ENCODE measurements around the gene KRT8. TPM values are rescaled to one million over a fixed set of nuclear protein-coding genes. Genes with fewer than 3 reads are reported as not detected.

The KRT8 gene
- total and polyA plus RNA-seq, 2 of the 13 experiments (the other 11 are each of a cell fraction or from before 2014, with no cell fraction given) = 498 to 718 TPM

DNA sequence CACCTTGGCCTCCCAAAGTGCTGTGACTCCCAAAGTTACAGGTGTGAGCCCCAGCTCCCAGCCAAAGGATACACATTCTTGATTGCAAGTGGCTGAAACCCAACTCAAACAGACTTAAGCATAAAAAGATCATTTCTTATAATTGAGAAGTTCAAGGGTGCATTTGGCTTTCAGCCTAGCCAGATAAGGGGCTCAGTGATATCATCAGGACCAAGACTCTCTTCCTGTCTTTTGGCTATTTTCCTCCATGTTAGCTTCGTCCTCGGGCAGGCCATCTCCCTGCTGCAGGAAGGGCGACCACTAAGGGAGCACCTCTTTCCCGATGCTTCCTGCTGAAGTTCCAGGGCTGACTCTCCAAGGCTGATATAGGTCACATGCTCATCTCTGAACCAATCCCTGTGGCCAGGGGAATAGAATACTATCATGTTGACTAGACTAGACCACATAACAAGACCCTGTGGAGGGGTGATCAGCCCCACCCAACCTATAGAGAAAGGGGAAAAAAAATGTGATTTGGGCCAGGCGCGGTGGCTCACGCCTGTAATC lies 9.8 kb upstream of the KRT8 start:
- Histone ChIP-seq H3K4me2 (ENCODE audit: low read depth, low read length) (no peak overlapping the region), H3K4me3 (replicated peaks in 1 of 3; ENCODE audit: insufficient read depth in 1 of 3, low read depth in 2 of 3, low read length in 3 of 3) (no peak overlapping the region), H3K36me3 (replicated peaks in 1 of 2; ENCODE audit: control insufficient read depth in 1 of 2, insufficient read depth in 2 of 2, low read length in 2 of 2) (no peaks in the 10 kb centered on the region), H2AFZ (ENCODE audit: low read length) (no peak overlapping the region), H3K4me1 (ENCODE audit: insufficient read depth, low read length) (peaks cover 72% of the 10 kb centered on the region), H3K27me3 (ENCODE audit: control insufficient read depth in 1 of 2, insufficient read depth in 2 of 2, low read length in 2 of 2) (no peaks in the 10 kb centered on the region), H3K9me3 (ENCODE audit: low read length) (no peaks in the 10 kb centered on the region), H3K27ac (ENCODE audit: extremely low read length, insufficient read depth, low read length) (no peak overlapping the region), H4K20me1 (ENCODE audit: insufficient read depth, low read length) (no peaks in the 10 kb centered on the region), H3K9ac (ENCODE audit: insufficient read depth, low read depth, low read length) (no peak overlapping the region), H3K79me2 (ENCODE audit: insufficient read depth, low read length) (no peaks in the 10 kb centered on the region)
- no peak for FAIRE-seq
- DNase-seq (ENCODE audit: low spot score) = no peak
- TF ChIP-seq HMG20A (CRISPR knock-in tag; IDR thresholded peaks at IDR 0.05; ENCODE audit: borderline replicate concordance) = no peak
- no peak for TF ChIP-seq KLF16 (CRISPR knock-in tag; IDR thresholded peaks at IDR 0.05)
- TF ChIP-seq ZNF263 (CRISPR knock-in tag; IDR thresholded peaks at IDR 0.05) = peak; percentile 79
- TF ChIP-seq ZKSCAN1 (IDR thresholded peaks at IDR 0.05; ENCODE audit: low read length) = no peak
- no peak for TF ChIP-seq TARDBP (CRISPR knock-in tag; IDR thresholded peaks at IDR 0.05)
- BruUV-seq (replicated peaks) = no TSS peak
- 72% methylated on average over 7 of the region's 7 CpGs for WGBS (ENCODE audit: low lambda C conversion rate)
- in situ Hi-C loops (cut with HindIII; ENCODE audit: extremely low pct_ligation_motif_present, low pct_unique_long_range_greater_than_20kb) = no loop called here
- CTCF ChIA-PET (ENCODE audit: low intra/inter-chr PET ratio, low total read pairs) = no interaction called here
- ATAC-seq = no peak
- intact Hi-C loops (cut with micrococcal nuclease; ENCODE audit: unreplicated experiment) = no loop called here
- POLR2A ChIA-PET = interaction anchor here (3.9 to 4.4 kb wide), 2 partner anchors 9 to 11 kb away, joined by 25 to 28 read pairs; partner anchors contain the start of gene KRT8

DNA sequence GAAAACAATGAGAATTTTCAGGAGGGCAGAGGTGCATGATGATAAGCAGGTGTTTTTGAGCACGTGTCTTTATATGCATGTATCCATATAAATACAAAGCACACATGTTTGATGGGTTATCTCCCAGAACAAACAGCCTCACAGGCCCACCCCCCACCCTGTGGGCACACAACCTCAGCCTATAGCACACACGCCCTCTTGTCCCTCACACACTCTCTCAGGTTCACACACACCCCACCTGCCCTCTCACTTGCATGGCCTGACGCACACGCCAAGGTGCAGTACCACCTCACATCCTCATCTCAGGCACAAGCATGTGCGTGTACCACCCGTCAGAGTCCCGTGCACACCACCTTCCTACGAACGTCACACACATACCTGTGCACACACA lies 8.6 kb upstream of the KRT8 start:
- in situ Hi-C loops (cut with HindIII; ENCODE audit: extremely low pct_ligation_motif_present, low pct_unique_long_range_greater_than_20kb) (no loop called here), intact Hi-C loops (cut with micrococcal nuclease; ENCODE audit: unreplicated experiment) (no loop called here)
- H3K4me1 ChIP-seq (ENCODE audit: insufficient read depth, low read length) = peaks cover 83% of the 10 kb centered on the region
- H3K9ac ChIP-seq (ENCODE audit: insufficient read depth, low read depth, low read length) = no peak overlapping the region
- H3K79me2 ChIP-seq (ENCODE audit: insufficient read depth, low read length) = no peaks in the 10 kb centered on the region
- no TSS peak for BruUV-seq (replicated peaks)
- 27% methylated on average over 9 of the region's 9 CpGs for WGBS (ENCODE audit: low lambda C conversion rate)
- ChIA-PET CTCF (ENCODE audit: low intra/inter-chr PET ratio, low total read pairs) (no interaction called here), POLR2A (interaction anchor here (3.9 to 4.4 kb wide), 2 partner anchors 8 to 12 kb away, joined by 25 to 28 read pairs; partner anchors contain the start of gene KRT8)
- FAIRE-seq (no peak), ATAC-seq (peak; percentile 55), DNase-seq (ENCODE audit: low spot score) (no peak)
- H2AFZ ChIP-seq (ENCODE audit: low read length) = no peak overlapping the region
- H3K4me3 ChIP-seq (replicated peaks in 1 of 3; ENCODE audit: insufficient read depth in 1 of 3, low read depth in 2 of 3, low read length in 3 of 3) = no peak overlapping the region; a peak in 1 of 6 replicates
- H3K36me3 ChIP-seq (replicated peaks in 1 of 2; ENCODE audit: control insufficient read depth in 1 of 2, insufficient read depth in 2 of 2, low read length in 2 of 2) = no peaks in the 10 kb centered on the region
- H3K9me3 ChIP-seq (ENCODE audit: low read length) = no peaks in the 10 kb centered on the region
- H4K20me1 ChIP-seq (ENCODE audit: insufficient read depth, low read length) = no peaks in the 10 kb centered on the region
- peak overlapping the region; percentile 32; the same call in 1 of the 2 replicates for H3K4me2 ChIP-seq (ENCODE audit: low read depth, low read length)
- no peak overlapping the region for H3K27ac ChIP-seq (ENCODE audit: extremely low read length, insufficient read depth, low read length)
- H3K27me3 ChIP-seq (ENCODE audit: control insufficient read depth in 1 of 2, insufficient read depth in 2 of 2, low read length in 2 of 2) = no peaks in the 10 kb centered on the region
- TF ChIP-seq PAWR (CRISPR knock-in tag; IDR thresholded peaks at IDR 0.05; ENCODE audit: borderline replicate concordance) = no peak
- TF ChIP-seq TRIM24 (CRISPR knock-in tag; IDR thresholded peaks at IDR 0.05) = no peak
- TF ChIP-seq MAZ (IDR thresholded peaks at IDR 0.05; ENCODE audit: borderline replicate concordance, low read depth, low read length) = no peak
- 0 out of 2 replicates have a peak, but pooled peaks have one; percentile 19 for TF ChIP-seq MAZ (CRISPR knock-in tag; IDR thresholded peaks at IDR 0.05; ENCODE audit: low read depth)
- no peak for TF ChIP-seq TBP (CRISPR knock-in tag; IDR thresholded peaks at IDR 0.05)
- TF ChIP-seq, protein P1, sequence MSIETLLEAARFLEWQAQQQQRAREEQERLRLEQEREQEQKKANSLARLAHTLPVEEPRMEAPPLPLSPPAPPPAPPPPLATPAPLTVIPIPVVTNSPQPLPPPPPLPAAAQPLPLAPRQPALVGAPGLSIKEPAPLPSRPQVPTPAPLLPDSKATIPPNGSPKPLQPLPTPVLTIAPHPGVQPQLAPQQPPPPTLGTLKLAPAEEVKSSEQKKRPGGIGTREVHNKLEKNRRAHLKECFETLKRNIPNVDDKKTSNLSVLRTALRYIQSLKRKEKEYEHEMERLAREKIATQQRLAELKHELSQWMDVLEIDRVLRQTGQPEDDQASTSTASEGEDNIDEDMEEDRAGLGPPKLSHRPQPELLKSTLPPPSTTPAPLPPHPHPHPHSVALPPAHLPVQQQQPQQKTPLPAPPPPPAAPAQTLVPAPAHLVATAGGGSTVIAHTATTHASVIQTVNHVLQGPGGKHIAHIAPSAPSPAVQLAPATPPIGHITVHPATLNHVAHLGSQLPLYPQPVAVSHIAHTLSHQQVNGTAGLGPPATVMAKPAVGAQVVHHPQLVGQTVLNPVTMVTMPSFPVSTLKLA (IDR thresholded peaks at IDR 0.05) = peak; percentile 93
- TF ChIP-seq, protein P2, sequence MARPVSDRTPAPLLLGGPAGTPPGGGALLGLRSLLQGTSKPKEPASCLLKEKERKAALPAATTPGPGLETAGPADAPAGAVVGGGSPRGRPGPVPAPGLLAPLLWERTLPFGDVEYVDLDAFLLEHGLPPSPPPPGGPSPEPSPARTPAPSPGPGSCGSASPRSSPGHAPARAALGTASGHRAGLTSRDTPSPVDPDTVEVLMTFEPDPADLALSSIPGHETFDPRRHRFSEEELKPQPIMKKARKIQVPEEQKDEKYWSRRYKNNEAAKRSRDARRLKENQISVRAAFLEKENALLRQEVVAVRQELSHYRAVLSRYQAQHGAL (CRISPR knock-in tag; IDR thresholded peaks at IDR 0.05; ENCODE audit: not compliant biosample characterization) = no peak
- no peak for TF ChIP-seq NCOA5 (CRISPR knock-in tag; IDR thresholded peaks at IDR 0.05)
- 0 out of 2 replicates have a peak, but pooled peaks have one; percentile 37 for TF ChIP-seq MYC (CRISPR knock-in tag; IDR thresholded peaks at IDR 0.05; ENCODE audit: borderline replicate concordance)
- no peak for TF ChIP-seq ZNF776 (CRISPR knock-in tag; IDR thresholded peaks at IDR 0.05)
- no peak for TF ChIP-seq SRSF1 (optimal IDR thresholded peaks at IDR 0.05; ENCODE audit: low read depth, low read length)
- TF ChIP-seq, protein P3, sequence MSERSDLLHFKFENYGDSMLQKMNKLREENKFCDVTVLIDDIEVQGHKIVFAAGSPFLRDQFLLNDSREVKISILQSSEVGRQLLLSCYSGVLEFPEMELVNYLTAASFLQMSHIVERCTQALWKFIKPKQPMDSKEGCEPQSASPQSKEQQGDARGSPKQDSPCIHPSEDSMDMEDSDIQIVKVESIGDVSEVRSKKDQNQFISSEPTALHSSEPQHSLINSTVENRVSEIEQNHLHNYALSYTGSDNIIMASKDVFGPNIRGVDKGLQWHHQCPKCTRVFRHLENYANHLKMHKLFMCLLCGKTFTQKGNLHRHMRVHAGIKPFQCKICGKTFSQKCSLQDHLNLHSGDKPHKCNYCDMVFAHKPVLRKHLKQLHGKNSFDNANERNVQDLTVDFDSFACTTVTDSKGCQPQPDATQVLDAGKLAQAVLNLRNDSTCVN (CRISPR knock-in tag; IDR thresholded peaks at IDR 0.05; ENCODE audit: borderline replicate concordance) = no peak
